A673 (cell line): ENCODE results near the gene TMEM213. TPM values are rescaled to one million over a fixed set of nuclear protein-coding genes. Genes with fewer than 3 reads are reported as not detected.

Source experiments
- Bru-seq: library from RNA; stranded (reverse); fragments of 400-500 nt; gene quantifications from one replicate; lab custom pipeline; 2021; lab: Mats Ljungman, UMichigan
- BruChase-seq, 2 experiments: library from RNA; stranded (reverse); fragments of 400-500 nt; gene quantifications; one replicate each; lab custom pipeline; 2021; lab: Mats Ljungman, UMichigan
- BruUV-seq: library from RNA; stranded (reverse); fragments of 400-500 nt; replicated peaks from 2 replicates; lab custom pipeline; 2021; lab: Mats Ljungman, UMichigan
- CTCF ChIA-PET: fragments of 300-600 bp; sonication (Branson Sonifier 250); formaldehyde crosslinking; loops from one replicate; lab custom pipeline; 2022; ENCODE audit warnings: antibody characterized with exemption; lab: Charles Lee
- POLR2A ChIA-PET: fragments of 300-600 bp; sonication (Branson Sonifier 250); formaldehyde crosslinking; loops from one replicate; lab custom pipeline; 2022; ENCODE audit warnings: antibody characterized with exemption; ENCODE audit not compliant: low non-redundant PET; lab: Charles Lee
- DNase-seq: peaks from one replicate; pipeline ENCODE4 v3.0.0-alpha.2; 2015; ENCODE audit warnings: low spot score
- H3K27ac ChIP-seq: fragments of 200-600 bp; sonication (generic); 2 replicates; pipeline ENCODE4 v1.5.1; 2016; ENCODE audit warnings: mixed run types, low read depth, mild to moderate bottlenecking, mixed read lengths, antibody characterized with exemption, low read length; ENCODE audit not compliant: poor library complexity, severe bottlenecking
- H3K27me3 ChIP-seq: fragments of 200-600 bp; sonication (generic); replicated peaks from 2 replicates; pipeline ENCODE4 v1.6.1; 2017; ENCODE audit warnings: mixed run types, low read depth, mild to moderate bottlenecking, mixed read lengths, antibody characterized with exemption, low read length; ENCODE audit not compliant: insufficient read depth, poor library complexity
- H3K36me3 ChIP-seq: fragments of 200-600 bp; sonication (generic); 2 replicates; pipeline ENCODE4 v1.6.1; 2016; ENCODE audit warnings: mixed run types, mild to moderate bottlenecking, mixed read lengths, antibody characterized with exemption, low read length; ENCODE audit not compliant: insufficient read depth, poor library complexity, severe bottlenecking
- H3K4me1 ChIP-seq: fragments of 200-600 bp; sonication (generic); 2 replicates; pipeline ENCODE4 v1.6.1; 2017; ENCODE audit warnings: mixed run types, mild to moderate bottlenecking, mixed read lengths, antibody characterized with exemption, low read length; ENCODE audit not compliant: insufficient read depth, poor library complexity, severe bottlenecking
- H3K4me3 ChIP-seq: fragments of 200-600 bp; sonication (generic); 2 replicates; pipeline ENCODE4 v1.5.1; 2016; ENCODE audit warnings: low read depth, mixed run types, mild to moderate bottlenecking, mixed read lengths, low read length; ENCODE audit not compliant: poor library complexity, severe bottlenecking
- H3K9me3 ChIP-seq: fragments of 200-600 bp; sonication (generic); 2 replicates; pipeline ENCODE4 v1.6.1; 2016; ENCODE audit warnings: mixed run types, low read depth, mild to moderate bottlenecking, mixed read lengths, antibody characterized with exemption, low read length; ENCODE audit not compliant: poor library complexity, severe bottlenecking
- CTCF ChIP-seq: fragments of 300-800, 200-600 bp; sonication (generic); conservative IDR thresholded peaks from 2 replicates; pipeline ENCODE4 v1.5.1; 2017; ENCODE audit warnings: low read depth, mild to moderate bottlenecking, antibody characterized with exemption, low read length, moderate library complexity, mixed read lengths
- EZH2 ChIP-seq: fragments of 200-600 bp; sonication (generic); IDR thresholded peaks from 2 replicates; pipeline ENCODE4 v1.6.1; 2017; ENCODE audit warnings: borderline replicate concordance, low read depth, mild to moderate bottlenecking, mixed read lengths, antibody characterized with exemption, low read length; ENCODE audit not compliant: poor library complexity, severe bottlenecking
- intact Hi-C: fragments of 100-400 bp; cut with micrococcal nuclease; formaldehyde crosslinking; loops from one replicate; pipeline ENCODE4 v1.10.0; 2022; ENCODE audit not compliant: unreplicated experiment
- long read RNA-seq: library from polyadenylated mRNA; stranded (forward); transcript quantifications from one replicate; pipeline ENCODE4 v2.0.0, GENCODE V29; 2022
- total RNA-seq: library from RNA; stranded (reverse); gene quantifications from 2 replicates; pipeline ENCODE4 v1.2.3, GENCODE V29; 2021

TMEM213 gene, protein sequence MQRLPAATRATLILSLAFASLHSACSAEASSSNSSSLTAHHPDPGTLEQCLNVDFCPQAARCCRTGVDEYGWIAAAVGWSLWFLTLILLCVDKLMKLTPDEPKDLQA
- total RNA-seq (not detected in 2 replicates), Bru-seq, nascent RNA (not detected), BruChase-seq, experiment 1, labeled RNA remaining after a 2-hour chase (not detected), BruChase-seq, experiment 2, labeled RNA remaining after a 6-hour chase (percentile 2 among the genes with signal in this experiment)
- long read RNA-seq: 0 reads

GRCh38 chr7:138797715-138798320 is at the start of gene TMEM213, which contains the start of gene ATP6V0A4:
TSS of gene TMEM213 (plus strand) at chr7:138797994. CDS start at chr7:138798105, 111 bp downstream.
TSS of gene ATP6V0A4 (minus strand) at chr7:138798196. CDS start at chr7:138771247, 26,949 bp downstream.
- no peaks in the 10 kb centered on the region for H3K9me3 ChIP-seq
- H3K36me3 ChIP-seq: no peaks in the 10 kb centered on the region
- H3K4me1 ChIP-seq: no peaks in the 10 kb centered on the region
- DNase-seq: no peak
- TF ChIP-seq CTCF (no peak), EZH2 (no peak)
- POLR2A ChIA-PET: no interaction called here
- CTCF ChIA-PET: no interaction called here
- no peak within 1 kb of the TSS for H3K4me3 ChIP-seq
- BruUV-seq: no TSS peak
- peaks cover 54% of the 10 kb centered on the region for H3K27me3 ChIP-seq
- no peak within 1 kb of the TSS for H3K27ac ChIP-seq
- intact Hi-C loops: no loop called here

- ChIA-PET POLR2A (no interaction called here), CTCF (no interaction called here)
- no peak for TF ChIP-seq CTCF
- TF ChIP-seq EZH2: no peak
- Histone ChIP-seq H3K9me3 (no peaks in the 10 kb centered on the region), H3K36me3 (no peaks in the 10 kb centered on the region), H3K27me3 (peaks cover 10% of the 10 kb centered on the region), H3K4me3 (no peak overlapping the region), H3K27ac (no peak overlapping the region), H3K4me1 (no peaks in the 10 kb centered on the region)
- BruUV-seq: no TSS peak
- intact Hi-C loops: no loop called here
- no peak for DNase-seq
Observed at GRCh38 chr7:138748666-138749065, 49.1 kb upstream of the TMEM213 start.

DNA sequence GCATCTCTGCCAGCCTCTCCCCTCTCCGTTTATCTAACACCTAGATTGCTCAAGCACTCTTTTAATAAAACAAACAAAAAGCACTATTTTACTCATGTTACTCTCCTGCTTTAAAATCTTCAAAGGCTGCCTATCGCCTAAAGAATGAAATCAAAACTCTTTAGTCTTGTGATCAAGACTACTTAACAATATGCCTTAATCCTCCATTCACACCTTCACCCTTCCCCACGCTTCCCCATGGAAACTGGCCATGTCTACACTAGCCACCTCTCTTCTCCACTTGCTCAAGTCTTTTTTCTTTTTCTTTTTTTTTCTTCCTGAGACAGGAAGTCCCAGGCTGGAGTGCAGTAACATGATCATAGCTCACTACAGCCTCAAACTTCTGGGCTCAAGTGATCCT is 47.8 kb upstream of the TMEM213 start:
- DNase-seq: no peak
- POLR2A ChIA-PET: no interaction called here
- H3K27me3 ChIP-seq: peaks cover 10% of the 10 kb centered on the region
- H3K27ac ChIP-seq: no peak overlapping the region
- CTCF ChIA-PET: no interaction called here
- no peak overlapping the region for H3K4me3 ChIP-seq
- no peaks in the 10 kb centered on the region for H3K36me3 ChIP-seq
- BruUV-seq: no TSS peak
- intact Hi-C loops: no loop called here
- no peaks in the 10 kb centered on the region for H3K9me3 ChIP-seq
- no peaks in the 10 kb centered on the region for H3K4me1 ChIP-seq
- TF ChIP-seq CTCF (no peak), EZH2 (no peak)
